Measurements from ENCODE around the gene NTF3. TPM values are rescaled to one million over a fixed set of nuclear protein-coding genes. Genes with fewer than 3 reads are reported as not detected.

Gene NTF3
- 2.3 TPM in 1 of 2 replicates, not detected in the other for total RNA-seq

DNA sequence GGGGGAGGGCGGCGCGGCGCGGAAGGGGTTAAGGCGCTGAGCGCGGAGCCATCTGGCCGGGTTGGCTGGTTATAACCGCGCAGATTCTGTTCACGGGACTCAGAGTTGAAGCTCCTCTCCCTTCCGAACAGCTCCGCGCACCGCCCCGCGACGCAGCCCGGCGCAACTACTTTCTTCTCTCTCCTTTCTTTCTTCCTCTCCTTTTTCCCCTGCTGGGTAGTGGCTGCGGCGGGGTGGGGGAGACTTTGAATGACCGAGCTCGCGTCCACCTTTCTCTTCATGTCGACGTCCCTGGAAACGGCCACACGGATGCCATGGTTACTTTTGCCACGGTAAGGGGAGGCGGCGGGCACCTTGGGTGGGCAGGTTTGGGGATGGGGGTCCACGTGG lies at the start of gene NTF3:
Gene NTF3 (plus strand): TSS at position 98 of the 390 bp plus-strand sequence. CDS start 217 bp downstream, at position 315.

Data from endothelial cell of coronary artery (primary cell).